ENCODE data around the gene SIX3. TPM values are rescaled to one million over a fixed set of nuclear protein-coding genes. Genes with fewer than 3 reads are reported as not detected.

The SIX3 gene
- total RNA-seq: under 1 TPM in 1 of 2 experiments, not detected in 1; 0.08 TPM

DNA sequence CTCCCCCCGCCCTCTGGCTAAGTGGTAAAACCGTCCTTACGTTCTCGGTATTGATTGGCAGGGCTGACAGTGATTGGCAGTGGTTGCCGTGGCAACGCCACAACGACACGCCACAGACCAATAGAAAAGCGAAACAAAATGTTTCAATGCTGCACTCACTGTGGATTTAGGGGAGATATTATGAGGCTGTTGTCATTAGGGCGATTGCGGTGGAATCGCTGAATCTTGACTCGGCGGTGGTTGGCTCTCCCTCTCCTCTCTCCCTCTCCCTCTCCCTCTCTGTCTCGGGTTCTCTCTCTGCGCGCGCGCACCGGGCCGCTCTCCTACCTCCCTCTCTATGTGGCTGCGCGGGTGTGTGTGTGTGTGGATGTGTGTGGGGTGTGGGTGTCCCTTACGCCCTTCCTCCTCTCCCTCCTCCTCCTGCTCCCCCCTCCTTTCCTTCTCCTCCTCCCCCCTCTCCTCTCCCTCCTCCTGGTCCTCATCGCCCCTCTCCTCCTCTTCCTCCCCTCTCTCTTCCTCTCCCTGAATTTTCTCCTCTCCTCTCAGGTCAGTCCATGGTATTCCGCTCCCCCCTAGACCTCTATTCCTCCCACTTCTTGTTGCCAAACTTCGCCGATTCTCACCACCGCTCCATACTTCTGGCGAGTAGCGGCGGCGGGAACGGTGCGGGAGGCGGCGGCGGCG, at the start of gene SIX3:
SIX3 (plus strand) TSS at position 152 of the 684 bp plus-strand sequence; CDS start at position 555, 403 bp downstream.
- ChIA-PET CTCF (no interaction called here), POLR2A (no interaction called here)

DNA sequence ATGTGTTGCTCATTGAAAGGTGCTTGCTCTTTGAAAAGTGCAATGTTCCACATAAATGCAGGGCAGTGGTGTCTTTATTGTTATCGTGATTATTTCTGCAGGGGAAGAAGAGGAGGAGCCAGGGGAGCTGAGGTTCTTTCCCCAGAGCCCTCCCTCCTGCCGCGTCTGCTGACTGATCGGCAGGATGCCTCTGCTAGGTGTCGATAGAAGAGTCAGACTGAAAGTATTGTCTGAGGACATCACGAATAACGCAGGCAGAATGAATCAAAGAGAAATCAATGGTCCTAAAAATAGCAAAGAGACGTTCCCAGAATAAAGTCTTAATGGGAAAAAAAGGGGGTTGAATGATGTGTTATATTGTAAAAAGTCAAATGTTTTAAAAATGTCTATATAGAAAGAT, 47.4 kb upstream of the SIX3 start:
- ChIA-PET POLR2A (no interaction called here), CTCF (interaction anchor here (1.2 kb wide), 1 partner anchor 9 kb away, joined by 4 read pairs; no protein-coding TSS in a partner anchor)

DNA sequence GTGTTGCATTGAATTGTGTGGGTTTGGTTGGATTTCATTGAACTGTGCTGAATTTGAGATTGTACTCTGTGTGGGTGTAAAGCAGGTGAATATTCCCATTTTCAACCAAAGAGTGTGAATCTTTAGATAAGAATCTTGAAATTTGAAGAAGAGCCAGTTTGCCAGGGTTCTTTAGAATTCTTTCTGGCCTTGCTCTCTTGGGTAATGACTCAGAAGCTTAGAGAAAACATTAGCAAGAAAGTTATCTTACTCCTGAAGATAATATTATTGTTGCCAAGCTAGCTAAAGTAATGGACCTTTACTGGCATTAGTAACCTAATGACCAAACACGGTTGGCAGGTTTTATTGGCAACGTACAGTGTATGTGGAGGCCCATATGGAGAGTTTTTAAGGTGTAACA, 46.4 kb upstream of the SIX3 start:
- POLR2A ChIA-PET: no interaction called here
- CTCF ChIA-PET: interaction anchor here (0.8 kb wide), 1 partner anchor 60 kb away, joined by 3 read pairs; no protein-coding TSS in a partner anchor

DNA sequence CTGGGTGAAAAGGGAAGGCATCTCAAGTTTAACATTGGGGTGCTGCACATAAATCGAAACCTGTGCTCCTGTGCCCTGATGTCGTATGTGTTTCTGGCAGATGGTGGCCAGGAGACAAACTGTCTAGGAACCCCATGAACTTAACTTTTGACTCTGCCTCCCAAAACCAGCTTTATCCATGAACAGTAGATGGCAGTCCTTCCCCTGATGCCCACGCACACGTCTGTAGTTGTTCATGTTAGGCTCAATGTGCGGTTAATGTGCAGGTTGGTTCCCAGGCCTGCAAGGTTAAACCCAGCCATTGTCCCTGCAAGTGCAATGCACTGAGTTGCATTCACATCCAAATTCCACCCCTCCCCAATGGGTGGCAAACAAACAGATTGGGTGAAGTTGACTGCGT, 44.1 kb upstream of the SIX3 start:
- ChIA-PET POLR2A (no interaction called here), CTCF (no interaction called here)

DNA sequence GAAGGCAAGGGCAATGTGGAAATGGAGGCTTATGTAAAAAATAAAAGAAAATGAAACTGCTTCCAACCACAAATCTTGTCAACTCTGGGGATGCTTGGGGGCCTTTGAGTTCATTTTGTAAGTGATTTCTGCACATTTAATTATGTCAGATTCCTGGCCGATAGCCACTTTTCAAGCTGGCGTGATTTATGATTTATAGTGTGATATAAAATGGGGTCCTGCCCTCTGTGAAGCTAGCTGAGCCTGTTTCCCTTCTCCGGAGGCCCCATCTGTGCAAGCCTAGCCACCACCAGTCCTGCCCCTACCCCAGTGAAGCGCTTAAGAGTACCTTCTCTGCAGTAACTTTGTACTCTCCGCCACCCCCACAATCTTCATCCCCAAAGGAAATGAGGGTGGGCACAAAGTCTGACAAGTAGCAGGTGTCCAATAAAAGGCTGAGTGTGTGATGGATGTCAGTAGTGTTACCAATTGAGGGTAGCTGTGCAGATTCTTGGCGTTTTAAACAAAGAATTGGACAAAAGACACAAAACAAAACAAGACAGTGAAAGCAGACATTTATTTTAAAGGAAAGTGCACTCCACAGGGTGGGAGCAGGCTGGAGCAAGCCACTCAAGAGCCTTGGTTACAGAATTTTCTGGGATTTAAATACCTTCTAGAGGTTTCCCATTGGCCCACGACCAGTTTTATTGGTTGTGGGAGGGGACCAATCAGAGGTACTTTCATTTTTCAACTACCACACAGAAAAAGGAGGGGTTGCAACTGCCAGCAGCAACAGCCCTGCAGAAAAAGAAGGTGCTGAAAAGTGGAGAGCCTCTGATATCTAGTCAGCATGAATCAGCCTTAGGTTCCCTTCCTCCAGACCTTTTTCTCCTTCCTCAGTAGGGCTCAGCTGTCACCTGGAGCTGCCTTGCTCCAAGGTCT, 39.0 kb upstream of the SIX3 start:
- ChIA-PET POLR2A (no interaction called here), CTCF (no interaction called here)

DNA sequence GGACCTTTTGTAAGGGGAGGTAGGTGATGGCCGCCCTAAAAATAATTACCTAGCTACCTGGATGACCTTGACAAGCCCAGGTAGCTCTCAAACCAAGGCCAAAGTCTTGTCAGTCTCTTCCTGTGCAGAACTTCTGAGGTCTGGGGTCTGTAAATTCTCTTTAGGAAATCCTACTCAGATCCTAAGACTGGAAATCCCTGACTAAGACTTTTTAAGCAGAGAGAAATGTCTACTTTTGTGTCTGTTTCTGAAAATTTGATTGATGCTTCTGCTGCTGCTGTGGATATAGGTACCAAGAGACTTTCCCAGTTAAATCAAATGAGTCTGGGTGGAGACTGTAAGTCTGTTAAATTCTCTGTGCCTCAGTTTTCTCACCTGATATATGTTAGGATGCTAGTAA, 36.9 kb upstream of the SIX3 start:
- CTCF ChIA-PET: interaction anchor here (0.9 kb wide), 1 partner anchor 425 kb away, joined by 3 read pairs; no protein-coding TSS in a partner anchor
- POLR2A ChIA-PET: no interaction called here

DNA sequence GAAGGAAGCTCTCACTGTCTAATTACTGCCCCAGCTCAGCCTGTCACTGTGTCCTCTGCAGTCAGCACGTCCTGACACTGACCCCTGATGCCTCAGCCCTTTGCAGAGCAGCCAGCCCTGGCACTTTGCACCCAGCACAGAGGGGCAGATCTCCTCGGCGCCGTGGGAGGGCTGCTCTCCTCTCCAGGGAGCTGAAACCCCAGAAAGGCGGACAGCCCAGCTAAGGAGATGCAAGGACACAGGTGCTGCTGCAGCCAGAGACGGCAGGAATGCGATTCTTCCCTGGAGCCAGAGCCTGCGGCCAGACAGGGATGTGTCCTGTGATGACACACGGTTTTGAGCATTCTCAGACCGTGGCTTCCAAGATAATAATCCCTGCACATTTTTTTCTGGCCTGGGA, 34.5 kb upstream of the SIX3 start:
- ChIA-PET POLR2A (no interaction called here), CTCF (no interaction called here)

DNA sequence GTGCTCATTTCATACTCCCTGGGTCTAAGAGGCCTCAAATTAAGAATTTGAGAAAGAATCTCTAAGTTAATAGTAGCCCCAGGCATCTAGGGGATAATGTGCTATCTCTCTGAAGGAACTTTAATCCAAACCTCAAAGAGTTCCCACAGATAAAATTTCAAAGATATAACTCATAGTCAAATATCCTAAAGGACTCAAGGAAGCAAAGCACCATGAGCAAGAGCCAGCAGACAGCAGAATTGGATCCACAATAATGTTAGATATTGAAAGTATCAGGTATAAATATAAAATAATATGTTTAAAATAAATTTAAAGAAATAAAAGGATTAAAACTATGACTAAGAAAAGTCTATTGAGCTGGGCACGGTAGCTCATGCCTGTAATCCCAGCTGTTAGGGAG, 31.7 kb upstream of the SIX3 start:
- ChIA-PET CTCF (no interaction called here), POLR2A (no interaction called here)

DNA sequence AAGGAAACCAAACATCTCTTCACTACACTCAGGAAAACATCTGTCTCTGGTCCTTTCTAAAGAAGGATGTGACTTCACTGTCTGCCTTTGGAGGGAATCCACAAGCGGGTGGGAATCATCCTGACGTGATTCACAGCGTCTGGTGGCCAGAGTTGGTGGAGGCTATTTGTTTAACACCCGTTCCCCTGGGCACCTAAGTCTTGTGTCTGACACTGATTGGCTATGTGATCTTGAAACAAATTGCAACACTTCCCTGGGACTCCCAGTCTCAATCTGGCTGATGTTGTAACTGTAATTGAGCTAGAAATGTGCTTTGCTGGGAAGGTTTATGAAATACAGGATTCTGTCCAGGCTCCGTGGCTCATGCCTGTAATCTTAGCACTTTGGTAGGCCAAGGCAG, 28.8 kb upstream of the SIX3 start:
- CTCF ChIA-PET: no interaction called here
- POLR2A ChIA-PET: no interaction called here

DNA sequence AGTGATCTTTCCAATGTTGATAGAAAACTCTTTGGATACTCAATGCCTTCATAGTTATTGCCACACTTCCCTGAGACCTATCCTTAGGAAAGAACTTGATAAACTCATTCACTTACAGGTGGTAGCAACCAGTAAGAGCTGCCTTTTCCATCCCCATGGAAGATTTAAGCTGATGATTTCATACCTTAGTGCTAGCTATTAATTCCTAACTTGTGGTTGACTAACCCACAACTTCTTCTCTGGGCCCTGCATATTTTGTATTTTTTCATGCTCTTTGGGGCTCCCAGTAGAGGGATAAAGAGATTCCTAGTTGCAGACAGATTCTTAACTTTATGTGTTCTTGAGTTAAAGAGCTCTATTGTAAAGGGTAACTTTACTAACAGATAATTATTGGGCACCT, 25.2 kb upstream of the SIX3 start:
- POLR2A ChIA-PET: no interaction called here
- CTCF ChIA-PET: interaction anchor here (0.6 kb wide), 1 partner anchor 878 kb away, joined by 3 read pairs; no protein-coding TSS in a partner anchor

DNA sequence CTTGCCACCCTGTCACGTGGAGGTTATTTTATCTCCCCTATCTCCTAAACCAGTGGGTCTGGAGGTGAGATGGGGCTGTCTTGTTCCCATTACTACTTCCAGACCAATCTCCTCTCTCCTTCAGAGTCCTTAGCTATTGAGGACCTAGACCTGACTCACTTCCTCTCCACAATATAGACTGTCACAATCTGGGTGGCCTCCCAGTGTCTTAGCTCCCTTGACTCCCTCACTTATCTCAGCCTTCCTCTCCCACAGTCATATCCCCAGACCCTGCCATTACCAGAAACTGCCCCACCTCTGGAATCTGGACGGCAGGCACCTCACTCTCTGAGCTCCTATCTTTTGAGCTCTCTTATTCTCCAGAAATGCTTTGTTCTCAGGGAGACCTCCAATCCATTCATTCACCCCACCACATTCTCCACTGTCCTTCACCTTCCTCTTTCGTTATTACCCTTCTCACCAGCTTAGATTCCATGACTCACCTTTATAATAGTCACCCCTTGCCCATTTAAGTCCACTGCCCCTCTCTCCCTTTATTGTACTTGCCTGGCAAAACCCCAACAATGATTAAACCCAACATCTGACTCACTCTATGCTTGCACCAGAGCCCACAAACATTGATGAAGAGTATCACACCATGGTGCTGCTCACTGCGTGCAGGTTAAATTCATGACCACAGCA, 23.3 kb upstream of the SIX3 start:
- ChIA-PET CTCF (no interaction called here), POLR2A (no interaction called here)

DNA sequence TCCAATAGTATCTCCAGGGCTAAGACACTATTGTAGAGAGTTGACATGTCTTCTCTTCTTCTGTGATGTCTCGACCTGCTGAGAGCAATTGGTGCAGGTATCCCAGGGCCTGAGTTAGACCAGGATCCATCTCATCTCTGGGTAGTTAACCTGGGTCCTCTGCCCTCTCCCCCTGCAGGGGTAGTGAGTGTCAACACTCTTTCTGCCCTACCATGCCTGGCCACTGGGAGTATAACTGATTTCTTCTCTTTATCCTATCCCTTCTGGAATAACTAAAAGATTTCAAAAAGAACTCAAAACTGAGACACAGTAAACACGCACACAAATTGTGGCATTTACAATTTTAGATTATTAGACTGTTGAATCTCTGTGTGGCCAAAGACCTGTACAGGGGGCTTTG, 20.8 kb upstream of the SIX3 start:
- ChIA-PET CTCF (no interaction called here), POLR2A (no interaction called here)

DNA sequence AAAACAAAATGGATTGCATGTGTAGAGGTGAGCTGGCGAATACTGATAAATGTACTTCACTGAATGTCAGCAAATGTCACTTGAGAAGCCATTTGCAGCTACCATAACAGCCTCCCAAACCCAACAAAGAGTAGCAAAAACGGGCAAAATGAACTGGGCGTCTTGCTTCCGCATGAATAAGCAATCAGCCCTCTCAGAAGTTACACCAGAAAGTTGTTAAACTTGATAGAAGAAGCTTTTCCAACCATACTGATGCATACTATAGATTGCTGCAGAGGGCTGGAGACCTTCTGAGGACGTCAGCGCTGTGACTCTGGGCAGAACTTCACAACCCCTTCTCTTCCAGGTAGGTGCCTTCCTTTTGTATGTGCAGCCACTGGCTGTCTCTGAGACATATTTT, 18.7 kb upstream of the SIX3 start:
- CTCF ChIA-PET: no interaction called here
- POLR2A ChIA-PET: no interaction called here

DNA sequence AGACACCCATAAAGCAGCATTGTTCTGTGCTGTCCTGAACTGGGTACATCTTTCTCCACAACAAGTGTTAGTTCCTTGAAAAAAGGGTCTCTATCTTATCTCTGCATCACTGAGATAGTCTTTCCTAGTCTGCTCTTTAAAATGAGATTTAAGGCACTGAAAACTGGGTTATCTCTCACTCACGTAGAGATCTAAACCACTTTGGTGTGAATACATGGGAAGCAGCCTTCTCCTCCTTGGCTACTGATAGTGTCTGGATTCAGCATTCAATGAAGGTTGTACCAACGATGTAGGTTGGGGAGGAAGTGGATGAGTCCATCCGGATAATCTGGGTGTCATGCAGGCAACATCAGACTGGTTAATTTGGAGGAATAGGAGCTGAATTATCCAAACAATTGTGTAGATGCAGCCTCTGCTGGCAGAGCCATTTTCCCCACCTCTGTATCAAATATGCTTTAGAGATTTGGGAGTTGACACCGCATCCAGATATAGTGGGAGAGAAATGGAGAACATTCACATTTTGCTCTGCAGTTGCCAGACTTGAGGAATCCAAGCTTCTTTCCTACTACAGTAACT, 15.9 kb upstream of the SIX3 start:
- CTCF ChIA-PET: interaction anchor here (1.0 kb wide), 1 partner anchor 10 kb away, joined by 4 read pairs; no protein-coding TSS in a partner anchor

DNA sequence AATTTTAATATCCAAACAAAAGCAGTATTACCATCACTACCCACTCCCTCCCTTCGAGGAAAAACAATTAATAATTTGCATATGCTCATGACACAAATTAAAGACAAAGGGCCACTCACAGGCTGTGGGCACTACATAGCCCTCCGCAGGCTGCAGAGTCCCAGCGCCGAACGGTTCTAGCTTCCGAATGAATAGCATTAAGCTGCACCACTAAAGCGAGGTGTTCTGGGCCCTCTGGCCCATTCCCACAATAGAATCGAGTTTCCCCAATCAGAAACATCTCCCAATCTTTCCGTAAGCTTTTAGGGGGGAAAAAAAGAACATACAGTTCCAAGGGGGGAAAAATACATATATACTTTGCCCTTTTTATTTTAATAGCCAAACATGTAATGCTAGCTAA, 14.5 kb upstream of the SIX3 start:
- ChIA-PET POLR2A (interaction anchor here (1.0 kb wide), 1 partner anchor 12 kb away, joined by 3 read pairs; no protein-coding TSS in a partner anchor), CTCF (no interaction called here)

More for the DNA sequence above, 15.9 kb upstream of the SIX3 start:
- POLR2A ChIA-PET: no interaction called here

DNA sequence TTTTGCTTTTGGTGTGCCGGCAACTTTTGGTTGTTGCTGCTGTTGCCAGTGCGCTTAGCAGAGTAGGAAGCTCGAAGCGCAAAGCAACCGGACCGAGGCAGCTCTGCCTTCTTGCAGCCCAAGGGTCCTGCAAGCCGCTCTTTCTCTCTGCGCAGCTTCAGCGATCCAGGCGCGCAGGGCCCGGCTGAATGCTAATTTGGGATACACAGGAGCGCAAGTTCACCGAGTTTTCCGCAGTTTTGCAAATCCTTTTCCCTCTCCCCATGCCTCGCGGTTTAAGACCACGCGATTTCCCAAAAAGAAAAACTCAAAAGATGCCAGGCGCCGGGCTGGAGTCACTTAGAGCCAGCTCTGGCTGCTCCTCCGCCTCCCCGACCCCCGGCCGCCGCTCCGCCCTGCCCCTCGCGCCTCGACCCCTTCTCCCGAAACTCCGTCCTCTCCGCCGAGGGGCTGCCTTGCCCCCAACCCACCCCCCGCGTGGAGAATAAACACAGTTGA, 13.5 kb upstream of the SIX3 start:
- CTCF ChIA-PET: no interaction called here
- POLR2A ChIA-PET: no interaction called here

DNA sequence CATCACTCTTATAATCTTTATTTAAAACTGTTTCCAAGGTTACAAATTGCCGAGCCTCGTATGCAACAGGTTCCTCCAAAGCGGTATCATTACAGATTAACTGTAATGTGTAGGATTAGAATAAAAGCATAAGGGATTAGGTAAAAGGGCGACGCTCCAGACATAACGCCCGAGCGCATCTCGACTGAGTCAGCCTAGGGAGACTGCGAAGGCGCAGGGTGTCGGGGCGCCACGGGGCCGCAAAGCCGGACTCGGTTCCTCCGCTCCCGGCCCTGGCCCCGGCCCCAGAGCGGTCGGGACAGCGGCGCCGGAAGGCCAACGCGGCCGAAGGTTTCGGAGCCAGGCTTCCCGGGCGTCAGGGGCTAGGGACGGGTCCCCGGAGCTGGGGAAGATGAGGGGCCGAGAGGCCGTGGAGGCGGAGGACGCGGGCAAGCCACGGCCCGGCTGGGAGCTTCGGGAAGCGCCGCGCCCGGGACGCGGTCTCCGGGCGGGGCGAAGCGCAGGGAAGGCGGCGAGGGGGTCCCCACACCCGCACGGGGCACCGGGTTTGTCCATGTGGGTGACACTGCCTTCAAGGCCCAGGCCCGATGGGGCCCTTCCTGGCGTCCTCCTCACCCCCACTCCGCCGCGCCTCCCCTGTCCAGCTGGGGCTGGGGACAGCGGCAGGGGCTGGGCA, 12.9 kb upstream of the SIX3 start:
- CTCF ChIA-PET: interaction anchor here (2.5 kb wide), 1 partner anchor 27 kb away, joined by 7 read pairs; no protein-coding TSS in a partner anchor
- POLR2A ChIA-PET: no interaction called here

DNA sequence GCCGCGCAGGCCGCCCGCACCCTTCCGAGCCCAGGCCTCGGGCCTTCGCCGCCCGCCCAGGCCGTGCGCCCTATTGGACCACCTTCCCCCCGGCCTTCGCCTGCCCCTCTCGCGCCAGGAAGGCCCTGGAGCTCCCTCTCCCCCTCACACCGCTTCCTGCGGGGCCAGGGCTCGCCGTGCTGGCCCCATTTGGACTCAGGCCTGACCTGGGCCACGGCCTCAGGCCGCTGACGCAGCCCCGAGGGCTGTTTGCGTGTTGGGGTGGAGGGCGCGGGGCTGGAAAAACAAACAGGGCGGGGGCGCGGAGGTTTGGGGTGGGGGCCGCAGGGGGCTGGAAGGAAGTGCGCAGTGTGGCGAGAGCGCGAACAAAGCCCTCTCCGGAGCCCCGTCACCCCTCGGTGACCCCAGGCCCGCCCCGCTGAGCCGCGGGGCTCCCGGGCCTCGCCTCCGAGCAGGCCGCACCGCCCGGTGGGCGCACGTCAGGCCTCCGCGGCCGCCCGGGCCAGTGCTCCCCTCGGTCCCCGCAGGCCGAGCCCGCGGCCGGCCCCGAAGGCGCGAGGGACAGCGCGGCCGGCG, 12.3 kb upstream of the SIX3 start:
- POLR2A ChIA-PET: no interaction called here
- CTCF ChIA-PET: interaction anchor here (2.5 kb wide), 1 partner anchor 26 kb away, joined by 7 read pairs; no protein-coding TSS in a partner anchor

DNA sequence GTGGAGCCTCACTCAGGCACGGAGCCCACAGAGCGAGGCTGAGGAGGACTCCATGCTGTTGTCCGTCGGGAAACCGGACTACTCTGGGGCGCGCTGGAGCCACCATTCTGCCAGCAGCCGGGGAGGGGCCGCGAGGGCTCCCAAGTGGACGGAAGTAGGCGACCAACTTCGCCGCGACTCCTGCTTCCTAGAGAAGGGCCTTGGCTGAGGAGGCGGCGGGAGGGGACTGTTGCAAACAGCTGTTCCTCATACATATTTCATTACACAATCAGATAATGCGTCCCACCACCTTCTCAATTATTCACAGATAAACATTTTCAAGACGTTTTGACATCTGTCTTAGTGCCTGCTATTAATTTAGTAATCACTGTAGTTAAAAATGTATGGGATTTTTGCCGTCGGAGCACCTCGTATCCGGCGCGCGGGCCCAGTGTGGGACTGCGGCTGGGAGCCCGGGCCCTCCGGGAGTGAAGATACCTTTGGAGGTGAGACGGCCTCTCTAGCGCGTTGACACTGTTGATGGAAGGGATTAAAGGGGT, 11.7 kb upstream of the SIX3 start:
- POLR2A ChIA-PET: no interaction called here
- CTCF ChIA-PET: interaction anchor here (0.6 to 2.5 kb wide), 2 partner anchors 24 to 26 kb away, joined by 3 to 7 read pairs; no protein-coding TSS in a partner anchor

Data from activated CD8-positive, alpha-beta memory T cell treated with anti-CD3 and anti-CD28 coated beads for 36 hours (primary cell).